HG02973 (cell line): ENCODE results near the gene NFRKB.

Source experiments
- ATAC-seq: cut with Tn5 transposase; IDR thresholded peaks from one replicate; pipeline ENCODE4 v1.9.1; 2021; ENCODE audit warnings: moderate library complexity; ENCODE audit not compliant: unreplicated experiment

Gene NFRKB

GRCh38 chr11:129895126-129896041 is at the start of gene NFRKB:
TSS of gene NFRKB (minus strand) at chr11:129895578. CDS start at chr11:129892849, 2,729 bp downstream.
- ATAC-seq: peak; percentile 96

GRCh38 chr11:129944696-129945095 is 49.3 kb upstream of the NFRKB start:
- no peak for ATAC-seq

- ATAC-seq: no peak
Observed at GRCh38 chr11:129943036-129943435, 47.7 kb upstream of the NFRKB start.

- ATAC-seq: no peak
Observed at GRCh38 chr11:129939510-129939909, 44.1 kb upstream of the NFRKB start.

- ATAC-seq: no peak
Observed at GRCh38 chr11:129938764-129939163, 43.4 kb upstream of the NFRKB start.

- no peak for ATAC-seq
Observed at GRCh38 chr11:129937592-129938238, 42.3 kb upstream of the NFRKB start.

GRCh38 chr11:129935723-129936122 is 40.3 kb upstream of the NFRKB start:
- no peak for ATAC-seq

GRCh38 chr11:129933891-129934290 is 38.5 kb upstream of the NFRKB start:
- no peak for ATAC-seq

- ATAC-seq: no peak
Observed at GRCh38 chr11:129933262-129933661, 37.9 kb upstream of the NFRKB start.

GRCh38 chr11:129932381-129933067 is 37.1 kb upstream of the NFRKB start:
- no peak for ATAC-seq

- ATAC-seq: no peak
Observed at GRCh38 chr11:129930743-129931142, 35.4 kb upstream of the NFRKB start.

GRCh38 chr11:129930296-129930695 is 34.9 kb upstream of the NFRKB start:
- ATAC-seq: no peak

- no peak for ATAC-seq
Observed at GRCh38 chr11:129929721-129930120, 34.3 kb upstream of the NFRKB start.

GRCh38 chr11:129928923-129929692 is 33.7 kb upstream of the NFRKB start:
- no peak for ATAC-seq

GRCh38 chr11:129922674-129923073 is 27.3 kb upstream of the NFRKB start:
- no peak for ATAC-seq

- no peak for ATAC-seq
Observed at GRCh38 chr11:129918361-129918760, 23.0 kb upstream of the NFRKB start.

- no peak for ATAC-seq
Observed at GRCh38 chr11:129917231-129917630, 21.9 kb upstream of the NFRKB start.

GRCh38 chr11:129911298-129911697 is 15.9 kb upstream of the NFRKB start:
- ATAC-seq: no peak

GRCh38 chr11:129910360-129910759 is 15.0 kb upstream of the NFRKB start:
- no peak for ATAC-seq

- ATAC-seq: no peak
Observed at GRCh38 chr11:129905402-129905801, 10.0 kb upstream of the NFRKB start.

GRCh38 chr11:129896062-129896461 is 684 bp upstream of the NFRKB start:
- no peak for ATAC-seq
